Measurements from ENCODE around the gene UBE2D1.

Gene UBE2D1

DNA sequence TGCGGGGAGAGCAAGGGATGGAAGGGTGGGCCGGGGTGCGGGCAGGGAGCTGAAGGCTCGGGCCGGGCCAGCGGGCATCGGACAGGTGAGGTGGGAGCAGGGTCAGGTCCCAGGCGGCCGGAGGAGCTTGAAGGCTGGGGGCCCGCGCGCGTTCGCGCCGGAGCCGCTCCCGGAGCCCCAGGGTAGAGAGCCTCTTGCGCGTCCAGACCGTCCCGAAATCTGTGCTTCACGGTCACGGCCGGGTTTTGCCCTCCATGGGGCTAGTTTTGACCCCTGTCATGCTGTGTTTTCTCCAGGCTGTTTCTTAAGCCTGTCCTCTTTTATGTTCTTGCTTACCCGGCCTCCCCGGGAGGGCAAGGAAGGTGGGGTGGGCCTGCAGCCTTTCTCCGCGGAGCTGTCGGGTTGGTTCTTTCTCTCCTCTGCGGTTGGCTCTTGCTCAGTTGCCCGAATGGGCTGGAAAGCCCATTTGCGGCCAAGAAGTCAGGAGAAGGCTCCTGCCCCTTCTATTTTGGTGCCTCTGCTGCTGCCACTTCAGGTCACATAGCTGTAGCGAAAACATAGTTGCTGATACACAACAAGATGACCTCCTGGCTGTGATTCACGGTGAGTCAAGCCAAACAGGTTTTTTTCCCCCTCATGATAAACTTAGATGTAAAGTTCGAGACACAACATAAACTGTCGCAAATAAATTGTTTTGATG, 650 bp downstream of the UBE2D1 start:
- DNase-seq (ENCODE audit: low read depth) = peak; percentile 23
- TF ChIP-seq, protein P1, sequence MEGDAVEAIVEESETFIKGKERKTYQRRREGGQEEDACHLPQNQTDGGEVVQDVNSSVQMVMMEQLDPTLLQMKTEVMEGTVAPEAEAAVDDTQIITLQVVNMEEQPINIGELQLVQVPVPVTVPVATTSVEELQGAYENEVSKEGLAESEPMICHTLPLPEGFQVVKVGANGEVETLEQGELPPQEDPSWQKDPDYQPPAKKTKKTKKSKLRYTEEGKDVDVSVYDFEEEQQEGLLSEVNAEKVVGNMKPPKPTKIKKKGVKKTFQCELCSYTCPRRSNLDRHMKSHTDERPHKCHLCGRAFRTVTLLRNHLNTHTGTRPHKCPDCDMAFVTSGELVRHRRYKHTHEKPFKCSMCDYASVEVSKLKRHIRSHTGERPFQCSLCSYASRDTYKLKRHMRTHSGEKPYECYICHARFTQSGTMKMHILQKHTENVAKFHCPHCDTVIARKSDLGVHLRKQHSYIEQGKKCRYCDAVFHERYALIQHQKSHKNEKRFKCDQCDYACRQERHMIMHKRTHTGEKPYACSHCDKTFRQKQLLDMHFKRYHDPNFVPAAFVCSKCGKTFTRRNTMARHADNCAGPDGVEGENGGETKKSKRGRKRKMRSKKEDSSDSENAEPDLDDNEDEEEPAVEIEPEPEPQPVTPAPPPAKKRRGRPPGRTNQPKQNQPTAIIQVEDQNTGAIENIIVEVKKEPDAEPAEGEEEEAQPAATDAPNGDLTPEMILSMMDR (IDR thresholded peaks at IDR 0.05; ENCODE audit: low read length, missing control alignments) = no peak
- peak overlapping the region; percentile 81 for H3K4me3 ChIP-seq (replicated peaks; ENCODE audit: low read depth, low read length)

DNA sequence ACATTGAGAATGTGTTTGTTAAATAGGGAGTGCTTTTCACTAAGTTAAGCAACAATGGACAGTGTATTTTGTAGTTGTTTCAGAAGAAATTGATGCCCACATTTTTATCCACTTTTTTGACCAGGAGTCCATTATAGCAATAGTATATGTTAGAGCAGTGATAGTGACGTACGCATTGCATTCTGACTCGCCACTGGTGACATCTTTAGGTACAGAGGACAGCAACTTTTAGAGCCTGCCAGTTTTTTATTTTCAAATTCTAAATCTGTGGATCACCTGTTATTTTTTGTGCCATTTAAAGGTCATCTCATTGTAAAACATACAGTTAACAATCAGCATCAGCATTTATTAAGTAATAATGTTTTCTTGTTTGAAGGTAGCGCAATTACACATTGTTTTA, 1.4 kb downstream of the UBE2D1 start:
- H3K4me3 ChIP-seq (replicated peaks; ENCODE audit: low read depth, low read length) = peak overlapping the region; percentile 81
- TF ChIP-seq, protein P1 (IDR thresholded peaks at IDR 0.05; ENCODE audit: low read length, missing control alignments) = no peak
- no peak for DNase-seq (ENCODE audit: low read depth)

DNA sequence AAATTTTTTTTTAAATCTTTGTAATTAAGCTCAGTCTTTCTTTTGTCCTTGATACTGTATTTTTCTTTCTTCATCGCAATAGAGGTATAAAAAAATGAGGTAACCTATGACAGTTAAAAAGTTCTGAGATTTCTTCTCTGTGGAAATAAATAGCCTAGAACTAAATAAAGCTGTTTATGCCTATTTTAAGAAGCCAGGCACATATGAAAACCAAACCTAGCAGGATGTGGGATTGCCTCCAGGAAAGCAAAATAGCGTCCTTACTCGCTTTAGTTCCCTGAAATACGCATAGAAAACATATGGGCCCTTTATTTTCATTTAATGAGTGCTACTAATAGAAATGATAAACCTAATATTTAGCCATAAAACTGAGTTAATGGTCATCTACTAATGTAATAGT, 6.6 kb downstream of the UBE2D1 start:
- no peak overlapping the region for H3K4me3 ChIP-seq (replicated peaks; ENCODE audit: low read depth, low read length)
- DNase-seq (ENCODE audit: low read depth) = no peak
- TF ChIP-seq, protein P1 (IDR thresholded peaks at IDR 0.05; ENCODE audit: low read length, missing control alignments) = no peak

DNA sequence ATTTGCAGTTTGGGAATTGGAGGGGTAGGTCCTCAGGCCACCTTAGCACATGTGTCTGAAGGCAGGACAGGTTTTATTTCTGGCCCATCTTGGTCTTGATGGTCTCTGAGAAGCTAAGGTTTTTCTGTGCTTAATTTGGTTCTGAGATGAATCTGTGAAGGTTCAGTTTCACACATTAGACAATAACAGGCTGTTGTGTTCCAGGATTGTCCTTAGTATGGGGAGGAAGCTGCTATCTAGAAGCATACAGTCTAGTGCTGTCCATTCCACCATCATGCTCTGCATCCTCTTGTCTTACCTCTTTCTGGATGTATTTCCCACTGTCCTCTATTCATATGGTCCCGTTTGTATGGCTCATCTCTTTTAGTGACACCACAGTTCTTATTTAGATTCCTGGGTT, 7.1 kb downstream of the UBE2D1 start:
- no peak overlapping the region for H3K4me3 ChIP-seq (replicated peaks; ENCODE audit: low read depth, low read length)
- DNase-seq (ENCODE audit: low read depth) = no peak
- TF ChIP-seq, protein P1 (IDR thresholded peaks at IDR 0.05; ENCODE audit: low read length, missing control alignments) = no peak

DNA sequence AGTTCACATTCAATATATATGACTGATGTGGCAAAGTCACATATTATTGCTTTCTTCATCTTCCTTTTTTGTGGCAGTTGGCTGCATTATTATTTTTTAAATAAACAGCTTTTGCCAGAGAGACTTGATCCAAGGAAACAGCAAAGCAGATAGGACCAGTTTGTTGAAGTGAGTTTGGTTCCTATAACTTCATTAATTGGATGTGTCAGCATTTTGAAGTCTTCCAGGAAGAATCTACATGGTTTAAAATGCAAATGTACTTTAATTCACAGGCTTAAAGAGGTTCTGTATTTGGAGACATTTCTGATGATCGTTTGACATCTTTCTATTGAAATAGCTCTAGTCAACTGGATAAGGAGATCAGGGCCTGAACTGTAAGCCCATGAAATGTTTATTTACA, 13.2 kb downstream of the UBE2D1 start:
- no peak overlapping the region for H3K4me3 ChIP-seq (replicated peaks; ENCODE audit: low read depth, low read length)
- TF ChIP-seq, protein P1 (IDR thresholded peaks at IDR 0.05; ENCODE audit: low read length, missing control alignments) = no peak
- no peak for DNase-seq (ENCODE audit: low read depth)

DNA sequence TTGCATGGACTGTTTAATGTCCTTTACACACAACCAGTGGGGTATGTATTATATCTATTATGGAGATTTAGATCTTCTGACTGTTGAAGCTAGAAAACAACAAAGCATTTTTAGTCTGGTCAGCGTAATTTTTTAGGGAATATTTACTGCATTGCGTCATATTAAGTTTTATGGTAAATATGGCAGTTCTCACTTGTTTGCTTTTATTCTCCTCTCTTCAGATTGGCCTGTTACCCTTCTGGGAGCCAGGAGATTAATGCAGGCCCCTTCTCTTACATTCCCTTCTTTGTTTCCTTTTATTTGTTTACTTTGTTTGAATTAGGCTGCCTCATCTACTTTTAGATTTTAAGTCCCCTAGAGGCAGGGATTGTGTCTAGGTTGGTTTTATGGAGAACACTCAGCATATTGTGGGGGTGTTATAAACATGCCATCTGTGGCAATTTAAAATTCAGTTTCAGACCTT, 13.8 kb downstream of the UBE2D1 start:
- DNase-seq (ENCODE audit: low read depth) = no peak
- no peak overlapping the region for H3K4me3 ChIP-seq (replicated peaks; ENCODE audit: low read depth, low read length)
- TF ChIP-seq, protein P1 (IDR thresholded peaks at IDR 0.05; ENCODE audit: low read length, missing control alignments) = no peak

DNA sequence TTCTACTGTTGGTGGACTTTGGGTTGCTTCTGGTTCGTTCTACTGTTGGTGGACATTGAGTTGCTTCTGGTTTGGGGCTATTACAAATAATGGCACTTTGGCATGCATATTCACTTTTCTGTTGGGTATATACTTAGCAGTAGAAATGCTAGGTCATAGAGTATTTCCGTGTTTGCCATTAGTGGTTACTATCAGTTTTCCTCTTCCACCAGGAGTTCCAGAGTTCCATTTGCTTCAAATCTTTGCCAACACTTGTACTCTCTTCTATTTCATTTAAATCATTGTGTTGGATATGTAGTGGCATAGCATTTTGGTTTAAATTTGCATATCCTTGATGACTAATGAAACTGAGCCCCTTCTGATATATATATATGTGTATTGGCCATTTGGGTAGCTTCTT, 15.2 kb downstream of the UBE2D1 start:
- H3K4me3 ChIP-seq (replicated peaks; ENCODE audit: low read depth, low read length) = no peak overlapping the region
- TF ChIP-seq, protein P1 (IDR thresholded peaks at IDR 0.05; ENCODE audit: low read length, missing control alignments) = no peak
- DNase-seq (ENCODE audit: low read depth) = no peak

All from fibroblast of pulmonary artery (primary cell).